Nephron progenitor cell (in vitro differentiated cells): ENCODE data around the gene PRKCE.
"Not testable (repeated sequence)": the region's sequence is repeated elsewhere in the genome, so short reads cannot be mapped to it uniquely, and the experiment has no call there.

Experiments
- DNase-seq: peaks from one replicate; pipeline ENCODE4 v3.0.0; 2021
- H3K27ac Mint-ChIP-seq: 2 replicates; pipeline ENCODE4 v1.8.0; 2021; ENCODE audit warnings: mild to moderate bottlenecking, moderate library complexity, mixed read lengths
- H3K27me3 Mint-ChIP-seq: 2 replicates; pipeline ENCODE4 v1.8.0; 2021; ENCODE audit warnings: mild to moderate bottlenecking, low read depth, mixed read lengths; ENCODE audit not compliant: poor library complexity
- H3K36me3 Mint-ChIP-seq: 2 replicates; pipeline ENCODE4 v1.8.0; 2021; ENCODE audit warnings: low read depth, mixed read lengths
- H3K4me1 Mint-ChIP-seq: 2 replicates; pipeline ENCODE4 v1.8.0; 2021; ENCODE audit warnings: mixed read lengths
- H3K4me3 Mint-ChIP-seq: 2 replicates; pipeline ENCODE4 v1.8.0; 2021; ENCODE audit warnings: mild to moderate bottlenecking, moderate library complexity, mixed read lengths
- H3K9me3 Mint-ChIP-seq: 2 replicates; pipeline ENCODE4 v1.8.0; 2021; ENCODE audit warnings: mild to moderate bottlenecking, moderate library complexity, mixed read lengths
- TF ChIP-seq, protein P1 (sequence below): fragments of 200-600 bp; sonication (generic); IDR thresholded peaks from 2 replicates; pipeline ENCODE4 v1.5.0; 2021; ENCODE audit warnings: antibody characterized with exemption

The PRKCE gene

DNA sequence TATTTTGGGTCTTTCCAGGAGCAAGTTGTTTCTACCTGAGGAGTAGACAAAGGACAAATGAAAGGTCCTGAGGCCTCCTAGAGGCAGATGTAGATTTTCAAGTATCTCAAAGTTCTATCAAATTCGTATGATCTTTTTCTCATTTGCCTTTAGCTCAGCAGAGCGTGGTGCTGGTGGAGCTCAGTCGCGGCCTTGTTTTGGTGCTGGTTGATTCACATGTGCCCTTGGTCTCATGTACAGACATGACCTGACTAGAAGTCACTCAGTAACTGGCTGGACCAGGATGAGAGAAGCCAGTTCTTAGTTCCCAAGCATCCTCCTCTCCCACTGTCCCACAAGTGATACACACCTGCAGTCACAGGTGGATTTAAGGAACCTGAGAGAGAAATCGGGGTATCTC is 264.0 kb downstream of the PRKCE start:
- Mint-ChIP-seq H3K4me1 (peaks cover 9% of the 10 kb centered on the region), H3K27ac (no peak overlapping the region), H3K36me3 (no peaks in the 10 kb centered on the region), H3K9me3 (peaks cover 11% of the 10 kb centered on the region), H3K27me3 (peaks cover 17% of the 10 kb centered on the region), H3K4me3 (no peak overlapping the region)
- TF ChIP-seq, protein P1, sequence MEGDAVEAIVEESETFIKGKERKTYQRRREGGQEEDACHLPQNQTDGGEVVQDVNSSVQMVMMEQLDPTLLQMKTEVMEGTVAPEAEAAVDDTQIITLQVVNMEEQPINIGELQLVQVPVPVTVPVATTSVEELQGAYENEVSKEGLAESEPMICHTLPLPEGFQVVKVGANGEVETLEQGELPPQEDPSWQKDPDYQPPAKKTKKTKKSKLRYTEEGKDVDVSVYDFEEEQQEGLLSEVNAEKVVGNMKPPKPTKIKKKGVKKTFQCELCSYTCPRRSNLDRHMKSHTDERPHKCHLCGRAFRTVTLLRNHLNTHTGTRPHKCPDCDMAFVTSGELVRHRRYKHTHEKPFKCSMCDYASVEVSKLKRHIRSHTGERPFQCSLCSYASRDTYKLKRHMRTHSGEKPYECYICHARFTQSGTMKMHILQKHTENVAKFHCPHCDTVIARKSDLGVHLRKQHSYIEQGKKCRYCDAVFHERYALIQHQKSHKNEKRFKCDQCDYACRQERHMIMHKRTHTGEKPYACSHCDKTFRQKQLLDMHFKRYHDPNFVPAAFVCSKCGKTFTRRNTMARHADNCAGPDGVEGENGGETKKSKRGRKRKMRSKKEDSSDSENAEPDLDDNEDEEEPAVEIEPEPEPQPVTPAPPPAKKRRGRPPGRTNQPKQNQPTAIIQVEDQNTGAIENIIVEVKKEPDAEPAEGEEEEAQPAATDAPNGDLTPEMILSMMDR = no peak
- no peak for DNase-seq

DNA sequence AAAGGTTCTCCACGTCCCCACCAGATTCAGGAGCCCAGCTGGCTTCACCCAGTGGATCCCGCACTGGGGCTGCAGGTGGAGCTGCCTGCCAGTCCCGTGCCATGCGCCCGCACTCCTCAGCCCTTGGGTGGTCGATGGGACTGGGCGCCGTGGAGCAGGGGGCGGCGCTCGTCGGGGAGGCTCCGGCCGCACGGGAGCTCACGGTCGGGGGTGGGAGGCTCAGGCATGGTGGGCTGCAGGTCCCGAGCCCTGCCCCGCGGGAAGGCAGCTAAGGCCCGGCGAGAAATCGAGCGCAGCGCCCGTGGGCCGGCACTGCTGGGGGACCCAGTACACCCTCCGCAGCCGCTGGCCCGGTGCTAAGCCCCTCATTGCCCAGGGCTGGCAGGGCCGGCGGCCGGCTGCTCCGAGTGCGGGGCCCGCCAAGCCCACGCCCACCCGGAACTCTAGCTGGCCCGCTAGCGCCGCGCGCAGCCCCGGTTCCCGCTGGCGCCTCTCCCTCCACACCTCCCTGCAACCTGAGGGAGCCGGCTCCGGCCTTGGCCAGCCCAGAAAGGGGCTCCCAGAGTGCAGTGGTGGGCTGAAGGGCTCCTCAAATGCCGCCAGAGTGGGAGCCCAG is 266.2 kb downstream of the PRKCE start:
- Mint-ChIP-seq H3K9me3 (peaks cover 11% of the 10 kb centered on the region), H3K27me3 (peaks cover 13% of the 10 kb centered on the region)
- H3K27ac Mint-ChIP-seq, DNase-seq, H3K4me3 Mint-ChIP-seq, H3K4me1 Mint-ChIP-seq, H3K36me3 Mint-ChIP-seq: not testable (repeated sequence)

DNA sequence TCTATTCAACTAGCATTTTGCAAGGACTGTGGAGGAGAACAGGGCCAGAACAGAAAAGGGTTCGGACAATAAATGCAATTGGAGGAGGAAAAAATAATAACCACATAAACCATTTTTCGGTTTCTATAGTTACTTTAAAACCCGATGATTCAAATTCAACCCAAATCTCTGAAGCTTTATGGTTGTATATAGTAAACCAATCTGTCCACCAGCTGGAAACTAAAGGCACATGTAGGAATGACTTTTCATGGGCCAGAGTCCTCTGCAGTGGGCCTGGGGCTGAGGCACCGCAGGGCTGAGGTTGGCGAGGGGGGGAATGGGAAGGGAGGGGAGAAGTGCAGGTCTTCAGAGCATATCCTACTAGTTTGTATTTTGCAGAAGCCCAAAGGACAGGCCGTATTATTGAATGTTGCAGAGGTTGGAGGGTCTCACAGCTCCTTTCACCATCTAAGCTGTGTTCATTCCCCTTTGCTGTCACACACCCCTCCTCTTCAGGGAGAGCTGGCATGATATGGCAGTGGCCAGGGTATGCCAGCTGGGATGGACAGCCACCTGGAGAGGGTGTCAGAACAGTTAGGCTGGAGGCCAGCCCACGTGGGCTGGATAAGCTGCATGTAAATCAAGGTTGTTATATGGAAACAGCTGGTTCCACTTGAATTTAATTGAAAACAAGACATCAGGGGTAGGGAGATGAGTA is 267.1 kb downstream of the PRKCE start:
- peaks cover 5% of the 10 kb centered on the region for H3K4me1 Mint-ChIP-seq
- no peak overlapping the region for H3K27ac Mint-ChIP-seq
- TF ChIP-seq, protein P1 = no peak
- peaks cover 12% of the 10 kb centered on the region for H3K27me3 Mint-ChIP-seq
- no peaks in the 10 kb centered on the region for H3K36me3 Mint-ChIP-seq
- H3K9me3 Mint-ChIP-seq = peaks cover 11% of the 10 kb centered on the region
- H3K4me3 Mint-ChIP-seq = no peak overlapping the region
- no peak for DNase-seq

DNA sequence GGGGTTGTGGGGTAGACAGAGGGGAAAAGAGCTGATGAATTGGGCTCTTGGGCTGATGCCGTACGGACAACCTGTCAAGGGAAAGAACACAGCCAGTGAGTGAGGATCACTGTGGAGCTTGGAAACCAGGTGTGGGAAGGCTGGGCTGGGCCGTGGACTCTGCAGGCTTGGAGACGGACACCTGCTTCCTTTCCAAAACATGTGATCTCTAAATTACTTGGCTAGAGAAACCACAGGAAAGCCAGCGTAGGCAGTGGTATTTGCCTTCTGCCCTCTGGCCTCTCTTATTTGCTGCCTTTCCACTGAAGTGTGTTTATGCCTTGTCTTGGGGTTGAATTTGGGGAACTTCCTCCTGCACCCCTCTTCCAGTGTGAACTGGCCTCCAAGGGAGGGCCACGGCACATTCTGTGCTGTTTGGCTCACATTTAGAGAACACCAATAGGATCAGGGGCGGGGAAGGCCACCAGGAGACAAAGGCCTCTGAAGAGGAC is 267.7 kb downstream of the PRKCE start:
- H3K4me3 Mint-ChIP-seq = no peak overlapping the region
- TF ChIP-seq, protein P1 = no peak
- no peak overlapping the region for H3K27ac Mint-ChIP-seq
- peaks cover 5% of the 10 kb centered on the region for H3K4me1 Mint-ChIP-seq
- peaks cover 11% of the 10 kb centered on the region for H3K9me3 Mint-ChIP-seq
- peaks cover 8% of the 10 kb centered on the region for H3K27me3 Mint-ChIP-seq
- DNase-seq = no peak
- H3K36me3 Mint-ChIP-seq = no peaks in the 10 kb centered on the region

DNA sequence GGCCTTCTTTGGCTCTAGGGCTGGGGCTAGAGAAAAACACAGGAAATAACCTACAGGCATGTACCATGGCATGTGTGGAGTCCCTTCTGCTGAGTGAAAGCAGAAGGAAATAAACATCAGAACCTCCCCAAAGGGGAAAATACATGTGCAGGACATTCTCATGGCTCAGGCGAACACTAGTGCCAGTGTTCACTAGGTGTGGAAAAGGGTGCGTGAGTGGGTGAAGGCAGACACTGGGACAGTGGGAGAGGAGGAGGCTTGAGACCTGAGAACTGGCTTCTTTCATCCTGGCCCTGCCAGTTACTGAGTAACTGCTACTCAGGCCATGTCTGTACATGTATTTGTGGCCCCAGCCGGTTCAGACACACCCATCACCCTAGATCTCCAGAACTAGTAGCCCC is 268.2 kb downstream of the PRKCE start:
- H3K9me3 Mint-ChIP-seq = peaks cover 11% of the 10 kb centered on the region
- no peak for DNase-seq
- no peak overlapping the region for H3K4me3 Mint-ChIP-seq
- no peak overlapping the region for H3K27ac Mint-ChIP-seq
- no peaks in the 10 kb centered on the region for H3K36me3 Mint-ChIP-seq
- peaks cover 5% of the 10 kb centered on the region for H3K4me1 Mint-ChIP-seq
- peaks cover 8% of the 10 kb centered on the region for H3K27me3 Mint-ChIP-seq
- TF ChIP-seq, protein P1 = no peak

DNA sequence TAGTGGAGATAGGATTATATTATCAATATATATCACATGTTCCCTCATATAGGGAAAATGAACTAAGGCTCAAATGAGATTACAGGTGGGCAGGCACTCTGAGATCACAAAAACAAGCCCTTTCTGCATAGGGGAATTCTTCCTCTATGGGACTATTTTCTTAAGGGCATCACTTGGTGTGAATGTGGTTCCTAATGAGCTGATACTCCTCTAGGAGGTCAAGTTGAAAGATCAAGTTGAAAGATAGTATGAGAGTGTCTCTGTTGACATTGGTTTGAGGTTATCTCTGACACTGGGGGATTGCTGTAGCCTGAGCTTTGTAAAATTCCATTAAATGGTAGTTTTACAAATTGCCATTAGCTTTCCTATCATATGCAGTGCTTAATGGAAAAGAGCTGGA is 270.4 kb downstream of the PRKCE start:
- H3K4me3 Mint-ChIP-seq = no peak overlapping the region
- H3K27me3 Mint-ChIP-seq = peaks cover 2% of the 10 kb centered on the region
- TF ChIP-seq, protein P1 = no peak
- peaks cover 5% of the 10 kb centered on the region for H3K4me1 Mint-ChIP-seq
- H3K9me3 Mint-ChIP-seq = peaks cover 1% of the 10 kb centered on the region
- no peak for DNase-seq
- H3K27ac Mint-ChIP-seq = no peak overlapping the region
- H3K36me3 Mint-ChIP-seq = no peaks in the 10 kb centered on the region
